Measurements from ENCODE around the gene SLC29A3. TPM values are rescaled to one million over a fixed set of nuclear protein-coding genes. Genes with fewer than 3 reads are reported as not detected.
A peak's percentile ranks its signal among the peaks of the same experiment; 100 is the strongest.

SLC29A3 gene
- total and polyA plus RNA-seq, 2 experiments from 2014 or later, result 10.3 to 12.3 TPM

- peak; percentile 18 for ATAC-seq
- Mint-ChIP-seq H3K27me3 (ENCODE audit: insufficient read depth, low read depth, poor library complexity) (peaks cover 39% of the 10 kb centered on the region), H3K4me3 (peak overlapping the region; percentile 73), H3K9me3 (no peaks in the 10 kb centered on the region), H3K36me3 (ENCODE audit: low read depth) (no peaks in the 10 kb centered on the region), H3K4me1 (peaks cover 18% of the 10 kb centered on the region), H3K27ac (no peak overlapping the region)
- H3F3A ChIP-seq (replicated peaks; ENCODE audit: low read depth), result 0 out of 2 replicates have a peak, but pooled peaks cover 3% of the 10 kb centered on the region
- H2AFZ ChIP-seq, result peak overlapping the region; percentile 88
- H3K36me3 ChIP-seq (ENCODE audit: insufficient read depth), result no peaks in the 10 kb centered on the region
- no peak overlapping the region for H3K27ac ChIP-seq (ENCODE audit: low read depth)
- no peaks in the 10 kb centered on the region for H3K9me2 ChIP-seq (ENCODE audit: insufficient read depth)
- no peaks in the 10 kb centered on the region for H3K79me2 ChIP-seq (replicated peaks; ENCODE audit: insufficient read depth)
- DNase-seq (ENCODE audit: low spot score), result peak; percentile 72
- H3K4me1 ChIP-seq (ENCODE audit: insufficient read depth), result peaks cover 21% of the 10 kb centered on the region
- H4K20me1 ChIP-seq (replicated peaks; ENCODE audit: insufficient read depth), result 0 out of 2 replicates have a peak, but pooled peaks cover 5% of the 10 kb centered on the region
- peaks cover 48% of the 10 kb centered on the region for H3K27me3 ChIP-seq (ENCODE audit: insufficient read depth)
- TF ChIP-seq EZH2 (IDR thresholded peaks at IDR 0.05; ENCODE audit: low read depth, unreplicated experiment) (peak; percentile 42), ETS1 (IDR thresholded peaks at IDR 0.05) (no peak), CREB1 (CRISPR knock-in tag; IDR thresholded peaks at IDR 0.05; ENCODE audit: low read depth) (no peak), EZH2phosphoT487 (IDR thresholded peaks at IDR 0.05; ENCODE audit: unreplicated experiment) (peak; percentile 42), NANOG (IDR thresholded peaks at IDR 0.05; ENCODE audit: borderline replicate concordance) (no peak), REST (IDR thresholded peaks at IDR 0.05; ENCODE audit: unreplicated experiment) (no peak), POLR2AphosphoS5 (IDR thresholded peaks at IDR 0.05; ENCODE audit: low read depth) (no peak), ZNF331 (CRISPR knock-in tag; IDR thresholded peaks at IDR 0.05; ENCODE audit: low read depth) (no peak), ZNF114 (CRISPR knock-in tag; IDR thresholded peaks at IDR 0.05) (no peak), STAT1 (IDR thresholded peaks at IDR 0.05; ENCODE audit: unreplicated experiment) (no peak), ZNF462 (CRISPR knock-in tag; IDR thresholded peaks at IDR 0.05) (no peak), JUNB (IDR thresholded peaks at IDR 0.05; ENCODE audit: unreplicated experiment) (no peak)
- TF ChIP-seq, protein P1, sequence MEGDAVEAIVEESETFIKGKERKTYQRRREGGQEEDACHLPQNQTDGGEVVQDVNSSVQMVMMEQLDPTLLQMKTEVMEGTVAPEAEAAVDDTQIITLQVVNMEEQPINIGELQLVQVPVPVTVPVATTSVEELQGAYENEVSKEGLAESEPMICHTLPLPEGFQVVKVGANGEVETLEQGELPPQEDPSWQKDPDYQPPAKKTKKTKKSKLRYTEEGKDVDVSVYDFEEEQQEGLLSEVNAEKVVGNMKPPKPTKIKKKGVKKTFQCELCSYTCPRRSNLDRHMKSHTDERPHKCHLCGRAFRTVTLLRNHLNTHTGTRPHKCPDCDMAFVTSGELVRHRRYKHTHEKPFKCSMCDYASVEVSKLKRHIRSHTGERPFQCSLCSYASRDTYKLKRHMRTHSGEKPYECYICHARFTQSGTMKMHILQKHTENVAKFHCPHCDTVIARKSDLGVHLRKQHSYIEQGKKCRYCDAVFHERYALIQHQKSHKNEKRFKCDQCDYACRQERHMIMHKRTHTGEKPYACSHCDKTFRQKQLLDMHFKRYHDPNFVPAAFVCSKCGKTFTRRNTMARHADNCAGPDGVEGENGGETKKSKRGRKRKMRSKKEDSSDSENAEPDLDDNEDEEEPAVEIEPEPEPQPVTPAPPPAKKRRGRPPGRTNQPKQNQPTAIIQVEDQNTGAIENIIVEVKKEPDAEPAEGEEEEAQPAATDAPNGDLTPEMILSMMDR (conservative IDR thresholded peaks at IDR 0.05; ENCODE audit: low read depth in 2 of 2), result no peak
- H3K4me2 ChIP-seq, result peak overlapping the region; percentile 96
- H3K4me3 ChIP-seq, result peak overlapping the region; percentile 71
These were observed 78.5 kb downstream of the SLC29A3 start for GRCh38 chr10:71397296-71398212.

Data from GM23338 (cell line).